Measurements from ENCODE around the gene POLR2A.

- TF ChIP-seq CTCF (IDR thresholded peaks at IDR 0.05): no peak
- TF ChIP-seq POLR2A (IDR thresholded peaks at IDR 0.05): no peak
These were observed 24.7 kb downstream of the POLR2A start for GRCh38 chr17:7508846-7509245.
